GM10266 (cell line): ENCODE data around the gene CTCFL.

Experiments
- DNase-seq: peaks from one replicate; pipeline ENCODE4 v3.0.0; 2012; ENCODE audit errors: extremely low spot score
- CTCF ChIP-seq: IDR thresholded peaks from 2 replicates; pipeline ENCODE4 v1.5.1; 2012; ENCODE audit warnings: mild to moderate bottlenecking, low read depth; ENCODE audit not compliant: control insufficient read depth, insufficient read depth; ENCODE audit errors: missing control alignments

The CTCFL gene

GRCh38 chr20:57563522-57563921 is 38.6 kb upstream of the CTCFL start:
- no peak for TF ChIP-seq CTCF
- DNase-seq: no peak

GRCh38 chr20:57562541-57563465 is 37.9 kb upstream of the CTCFL start:
- no peak for TF ChIP-seq CTCF
- DNase-seq: no peak

GRCh38 chr20:57561356-57562279 is 36.7 kb upstream of the CTCFL start:
- no peak for TF ChIP-seq CTCF
- no peak for DNase-seq

GRCh38 chr20:57560554-57561355 is 35.8 kb upstream of the CTCFL start, which contains the start of gene PCK1:
TSS of gene PCK1 (plus strand) at chr20:57561110. CDS start at chr20:57561412, 302 bp downstream.
- no peak for TF ChIP-seq CTCF
- no peak for DNase-seq

GRCh38 chr20:57559658-57560553 is 35.0 kb upstream of the CTCFL start:
- DNase-seq: no peak
- TF ChIP-seq CTCF: no peak

GRCh38 chr20:57559289-57559634 is 34.3 kb upstream of the CTCFL start:
- no peak for TF ChIP-seq CTCF
- no peak for DNase-seq
